Fibroblast of skin of scalp (primary cell): ENCODE data around the gene IQSEC3.
"Not testable (repeated sequence)": the region's sequence is repeated elsewhere in the genome, so short reads cannot be mapped to it uniquely, and the experiment has no call there.

Experiments used
- DNase-seq: peaks from one replicate; pipeline ENCODE4 v3.0.0-alpha.2; 2013

IQSEC3 gene

GRCh38 chr12:202081-202731 is 135.6 kb downstream of the IQSEC3 start:
- no peak for DNase-seq

GRCh38 chr12:203074-203461 is 136.5 kb downstream of the IQSEC3 start:
- DNase-seq: no peak

GRCh38 chr12:203462-204260 is 137.1 kb downstream of the IQSEC3 start:
- DNase-seq: no peak

- no peak for DNase-seq
Observed at GRCh38 chr12:204261-204678, 137.7 kb downstream of the IQSEC3 start.

- DNase-seq: no peak
Observed at GRCh38 chr12:205026-205425, 138.5 kb downstream of the IQSEC3 start.

- no peak for DNase-seq
Observed at GRCh38 chr12:206746-207440, 140.3 kb downstream of the IQSEC3 start.

GRCh38 chr12:207804-208203 is 141.2 kb downstream of the IQSEC3 start:
- no peak for DNase-seq

- DNase-seq: no peak
Observed at GRCh38 chr12:208813-209212, 142.2 kb downstream of the IQSEC3 start.

GRCh38 chr12:209246-209645 is 142.7 kb downstream of the IQSEC3 start:
- DNase-seq: no peak

- no peak for DNase-seq
Observed at GRCh38 chr12:209851-210250, 143.3 kb downstream of the IQSEC3 start.

GRCh38 chr12:210277-211141 is 143.9 kb downstream of the IQSEC3 start:
- no peak for DNase-seq

- DNase-seq: no peak
Observed at GRCh38 chr12:211142-211465, 144.5 kb downstream of the IQSEC3 start.

- DNase-seq: no peak
Observed at GRCh38 chr12:211639-212414, 145.3 kb downstream of the IQSEC3 start.

GRCh38 chr12:212415-212714 is 145.8 kb downstream of the IQSEC3 start:
- DNase-seq: no peak

GRCh38 chr12:212715-213526 is 146.4 kb downstream of the IQSEC3 start:
- DNase-seq: no peak

- no peak for DNase-seq
Observed at GRCh38 chr12:213527-213932, 147.0 kb downstream of the IQSEC3 start.

- no peak for DNase-seq
Observed at GRCh38 chr12:214003-214741, 147.6 kb downstream of the IQSEC3 start, which contains the start of gene SLC6A12. Gene SLC6A12 (minus strand): TSS chr12:214157. CDS start chr12:209986, 4,171 bp downstream.

GRCh38 chr12:215116-215515 is 148.5 kb downstream of the IQSEC3 start:
- no peak for DNase-seq

GRCh38 chr12:217029-217428 is 150.5 kb downstream of the IQSEC3 start:
- not testable (repeated sequence) for DNase-seq

GRCh38 chr12:218221-218620 is 151.7 kb downstream of the IQSEC3 start:
- no peak for DNase-seq
